Right lung (tissue), 5 donors: ENCODE measurements around the gene MSI2. TPM values are rescaled to one million over a fixed set of nuclear protein-coding genes. Genes with fewer than 3 reads are reported as not detected.

Source experiments
- DNase-seq, 2 donors: peaks; one replicate each; pipeline ENCODE4 v3.0.0-alpha.2; 2013
- polyA plus RNA-seq, 5 donors: library from polyadenylated mRNA; unstranded; fragments of 120-200 nt; gene quantifications; one replicate each; pipeline versions ENCODE4 v1.2.1 to v1.2.3, GENCODE V29; 2013; ENCODE audit warnings: inconsistent platforms in 1 of 5, low replicate concordance in 1 of 5; ENCODE audit not compliant: insufficient read length in 5 of 5, insufficient read depth in 1 of 5

MSI2 gene
- polyA plus RNA-seq, 5 donors = 35.4 to 48.9 (median 47.6) TPM

DNA sequence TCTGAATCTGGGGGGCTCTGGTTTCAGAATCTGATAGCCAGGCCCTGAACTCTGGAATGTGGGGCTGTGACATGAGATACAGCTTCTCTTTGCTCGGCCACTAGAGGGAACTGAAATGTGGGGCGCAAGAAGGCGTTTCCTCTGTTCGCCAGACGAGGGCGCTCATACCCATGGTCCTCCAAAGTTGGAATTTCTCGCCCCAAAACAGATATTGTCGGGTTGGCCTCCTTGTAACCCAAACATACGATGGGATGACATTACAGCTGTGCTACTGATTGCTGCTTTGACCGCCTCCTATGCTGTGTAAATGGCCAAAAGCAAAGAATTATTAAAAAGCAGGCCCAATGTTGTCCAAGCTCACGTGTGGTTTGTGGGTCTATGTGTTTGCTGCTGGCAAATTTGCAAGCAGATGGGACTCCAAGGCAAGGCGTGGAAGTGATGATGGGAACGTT, 13.1 kb upstream of the MSI2 start:
- no peak for DNase-seq

DNA sequence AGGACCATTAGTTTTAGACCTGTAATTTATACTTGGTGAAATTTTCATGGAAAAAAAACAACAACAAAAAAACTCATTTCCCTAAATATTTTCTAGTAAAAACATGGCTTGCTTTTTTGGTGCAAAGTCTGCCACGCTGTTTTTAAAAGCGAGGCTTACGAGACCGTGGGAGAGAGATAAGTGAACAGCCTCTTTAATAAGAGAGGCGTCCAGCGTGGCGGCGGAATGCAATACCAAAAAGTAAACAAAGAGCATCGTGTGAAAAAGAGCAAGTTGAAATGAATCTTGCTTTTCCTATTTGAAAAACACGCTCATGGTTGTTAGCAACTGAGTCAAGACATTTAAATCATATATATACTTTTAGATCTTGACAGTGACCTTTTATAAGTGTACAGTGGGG, 10.5 kb upstream of the MSI2 start:
- no peak for DNase-seq

GRCh38 chr17:57246257-57246656, 10.1 kb upstream of the MSI2 start:
- no peak for DNase-seq

GRCh38 chr17:57247261-57247660, 9.1 kb upstream of the MSI2 start:
- no peak for DNase-seq

GRCh38 chr17:57247913-57248312, 8.4 kb upstream of the MSI2 start:
- no peak for DNase-seq

- DNase-seq = no peak
These were observed 6.8 kb upstream of the MSI2 start for GRCh38 chr17:57249520-57249919.

DNA sequence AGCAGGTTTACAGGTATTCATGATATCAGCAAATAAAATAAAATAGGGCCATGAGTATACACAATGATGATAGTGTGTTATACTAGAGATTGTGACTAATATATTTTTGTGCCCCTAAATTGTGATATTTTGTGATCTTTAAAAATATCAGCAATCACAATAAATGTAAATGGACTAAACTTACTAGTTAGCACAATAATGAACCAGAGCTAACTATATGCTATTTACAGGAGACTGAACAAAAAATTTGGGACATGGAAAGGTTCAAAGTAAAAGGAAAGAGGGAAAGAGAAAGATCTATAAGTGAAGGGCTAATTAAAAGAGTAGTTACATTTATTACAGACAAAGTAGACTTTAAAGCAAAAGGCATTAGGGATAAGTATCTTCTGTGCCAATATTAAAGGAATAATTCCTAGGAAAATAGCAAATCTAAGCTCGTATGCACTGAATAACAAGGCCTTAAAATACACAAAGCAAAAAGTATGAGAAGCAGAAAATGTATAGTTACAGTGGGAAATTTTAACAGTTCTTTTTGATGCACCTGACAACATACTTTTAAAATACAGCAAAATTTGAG, 5.0 kb upstream of the MSI2 start:
- no peak for DNase-seq

- no peak for DNase-seq
These were observed 2.8 kb upstream of the MSI2 start for GRCh38 chr17:57253362-57254065.

DNA sequence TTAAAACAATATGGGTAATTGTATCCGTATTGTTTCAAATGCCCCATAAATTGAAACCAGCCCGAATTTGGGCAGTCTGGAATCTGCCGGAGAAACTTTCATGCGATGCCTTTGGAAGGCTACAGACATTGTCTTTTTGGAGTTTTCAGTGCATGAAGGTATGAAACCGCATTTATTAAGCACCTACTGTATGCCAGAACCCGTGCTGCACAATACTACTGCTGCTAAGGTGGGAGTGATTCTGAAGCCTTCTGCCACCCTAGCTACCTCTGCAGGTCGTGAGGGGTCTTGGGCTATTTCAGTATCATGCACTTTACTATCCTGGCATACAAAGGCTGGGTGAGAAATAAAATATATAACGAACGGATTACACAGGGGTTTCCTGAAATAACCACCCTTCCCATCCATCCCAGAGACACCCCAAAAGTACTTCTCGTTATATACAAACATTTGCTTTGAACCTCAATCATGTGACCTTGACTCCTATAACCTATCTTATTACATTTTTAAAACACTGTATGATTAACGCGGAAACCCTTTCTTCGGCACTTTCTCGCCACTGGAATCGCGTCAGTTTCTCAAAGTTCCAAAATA, 1.0 kb upstream of the MSI2 start:
- no peak for DNase-seq

DNA sequence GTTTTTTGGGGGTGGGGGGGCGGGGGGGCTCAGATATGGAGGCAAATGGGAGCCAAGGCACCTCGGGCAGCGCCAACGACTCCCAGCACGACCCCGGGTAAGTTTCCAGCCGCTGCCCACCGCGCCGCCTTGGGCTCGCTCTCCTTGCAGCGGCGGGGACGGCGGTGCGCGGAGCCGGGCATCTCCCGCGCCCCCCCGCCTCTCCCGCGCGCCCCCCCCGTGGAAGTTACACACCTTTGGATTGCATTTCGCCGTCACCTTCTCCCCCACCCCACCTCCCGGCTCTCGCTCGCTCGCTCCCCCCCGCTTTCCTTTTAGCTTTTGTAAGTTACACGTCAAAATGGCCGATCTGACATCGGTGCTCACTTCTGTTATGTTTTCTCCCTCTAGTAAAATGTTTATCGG, 387 bp downstream of the MSI2 start:
- DNase-seq = peak in 1 of 2 donors; percentile 29

GRCh38 chr17:57257195-57257894, 1.0 kb downstream of the MSI2 start:
- peak in 1 of 2 donors; percentile 15 for DNase-seq

DNA sequence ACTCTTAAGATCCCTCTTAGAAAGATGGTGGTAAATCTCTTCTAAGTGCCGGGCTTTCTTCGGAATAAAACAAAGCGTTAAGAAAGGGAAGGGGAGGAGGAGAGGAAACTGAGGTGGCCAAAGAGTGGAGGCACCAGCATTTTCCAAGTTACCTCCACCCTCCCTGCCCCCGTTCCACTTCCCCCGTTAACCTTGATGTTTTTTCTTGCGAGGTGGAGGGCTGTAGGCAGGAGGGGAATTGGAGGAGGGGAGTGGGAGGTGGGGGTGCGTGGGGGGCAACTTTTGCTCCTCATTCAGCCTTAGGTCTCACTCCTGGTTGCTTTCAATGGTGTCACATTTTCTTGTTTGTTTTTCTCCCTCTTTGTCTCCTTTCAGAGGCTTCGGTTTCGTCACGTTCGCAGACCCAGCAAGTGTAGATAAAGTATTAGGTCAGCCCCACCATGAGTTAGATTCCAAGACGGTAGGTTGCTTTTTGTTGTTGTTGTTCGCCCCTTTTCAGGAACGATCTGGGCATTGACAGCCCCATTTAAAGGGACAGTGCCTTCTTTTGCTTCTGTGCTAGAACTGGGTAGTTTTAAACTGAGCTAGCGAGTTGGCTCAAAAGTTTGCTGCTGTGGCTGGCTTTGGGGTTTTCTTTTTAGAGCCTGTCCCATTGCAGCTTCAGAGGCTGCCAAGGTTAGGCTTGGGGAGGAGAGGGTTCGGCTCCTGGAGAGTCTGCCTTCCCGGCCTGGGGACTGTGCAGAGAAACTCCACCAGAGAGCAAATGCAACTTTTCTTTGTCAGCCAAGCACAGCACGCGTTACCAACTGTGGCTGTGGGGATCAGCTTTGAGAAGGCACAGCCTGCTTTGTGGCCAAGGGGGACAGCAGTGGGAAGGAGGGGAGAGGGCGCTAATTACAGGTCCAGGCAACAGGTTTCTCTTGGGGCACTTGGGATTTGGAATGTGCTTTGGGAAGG, 1.9 kb downstream of the MSI2 start:
- peak in 1 of 2 donors; percentile 11 for DNase-seq

DNA sequence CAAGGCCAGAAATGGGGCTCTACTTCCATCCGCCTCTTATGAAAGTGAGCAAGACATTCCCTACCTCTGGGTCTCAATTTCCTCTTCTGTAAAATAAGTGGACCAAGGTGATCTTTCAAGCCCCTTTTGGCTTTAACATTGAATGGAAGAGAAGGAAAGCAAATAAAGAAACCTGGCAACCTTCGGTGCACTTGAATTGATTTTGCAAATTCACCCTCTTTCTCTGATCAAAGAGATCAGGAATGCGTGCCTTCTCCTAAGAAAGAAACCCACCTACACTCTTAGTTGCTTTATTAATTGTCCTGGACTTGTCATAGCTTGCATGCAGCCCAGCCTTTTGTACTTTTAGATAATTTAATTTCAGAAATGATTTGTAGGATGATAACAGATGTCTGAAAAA, 3.0 kb downstream of the MSI2 start:
- DNase-seq = no peak

DNA sequence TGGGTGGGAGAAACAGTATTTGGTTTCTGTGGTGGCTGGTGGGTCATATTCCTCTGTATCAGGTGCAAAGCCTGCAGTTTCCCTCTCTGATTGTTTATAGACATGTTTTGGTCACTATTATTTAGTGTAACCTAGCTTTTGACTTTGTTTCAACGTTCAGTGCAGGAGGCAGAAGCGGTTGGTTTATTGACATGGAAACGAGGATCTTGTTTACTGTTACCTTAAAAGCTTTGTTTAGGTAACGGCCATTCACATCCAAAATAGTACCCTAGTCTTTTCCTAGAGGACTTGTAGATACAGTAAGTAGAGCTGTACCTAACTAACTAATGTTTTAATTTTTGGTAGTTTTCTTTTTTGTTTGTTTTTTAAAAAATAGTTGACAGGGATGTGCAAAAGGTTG, 3.5 kb downstream of the MSI2 start:
- DNase-seq = no peak

DNA sequence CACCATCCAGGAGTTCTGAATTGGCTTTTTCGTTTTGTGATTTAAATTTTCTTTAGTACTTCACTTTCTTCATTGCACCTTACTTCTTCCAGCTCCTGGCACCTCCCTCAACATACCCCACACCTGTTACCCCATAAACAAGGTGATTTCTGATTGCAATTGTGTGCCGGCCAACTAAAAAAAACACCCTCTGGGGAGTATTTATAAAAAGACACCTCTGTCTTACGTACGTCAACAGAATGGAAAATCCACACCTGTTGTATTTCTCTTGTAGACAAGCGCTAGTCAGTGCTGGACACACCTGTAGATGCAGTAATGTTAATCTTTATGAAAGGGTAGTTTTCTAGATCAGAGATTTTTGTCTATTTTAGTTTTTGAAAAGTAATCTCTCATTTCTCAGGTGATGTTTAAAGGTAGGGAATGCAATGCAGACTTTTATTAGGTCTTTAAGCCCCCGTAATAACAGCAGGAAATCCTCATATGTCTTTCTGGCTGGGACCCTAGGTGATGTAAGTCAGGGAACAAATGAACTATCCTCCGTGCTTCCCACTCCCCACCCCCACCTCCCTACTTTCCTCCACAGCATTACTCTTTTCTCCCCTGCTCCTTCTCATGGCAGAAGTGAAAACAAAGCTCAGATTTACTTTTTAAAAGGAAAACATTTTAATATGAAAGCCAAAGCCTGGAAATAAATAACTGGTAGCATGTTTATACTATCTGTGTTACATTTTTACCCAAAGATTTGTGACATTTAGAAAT, 4.2 kb downstream of the MSI2 start:
- no peak for DNase-seq

- DNase-seq = no peak
These were observed 4.8 kb downstream of the MSI2 start for GRCh38 chr17:57261084-57261461.

- no peak for DNase-seq
These were observed 6.2 kb downstream of the MSI2 start for GRCh38 chr17:57262557-57262956.

DNA sequence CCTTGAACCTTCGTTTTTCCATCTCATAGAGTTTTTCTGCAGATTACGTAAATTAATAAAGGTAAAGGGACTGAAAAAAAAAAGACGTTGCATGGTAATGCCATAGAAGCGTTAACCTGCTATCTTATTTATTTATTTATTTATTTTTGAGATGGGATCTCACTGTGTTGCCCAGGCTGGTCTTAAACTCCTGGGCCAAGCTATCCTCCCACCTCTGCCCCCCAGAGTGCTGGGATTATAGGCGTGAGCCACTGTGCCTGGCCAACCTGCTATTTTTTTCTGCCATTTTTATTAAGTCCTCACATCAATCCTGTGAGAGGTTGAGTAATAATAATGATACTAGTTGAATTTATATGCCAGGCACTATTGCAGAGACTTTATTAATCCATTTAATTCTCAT, 7.9 kb downstream of the MSI2 start:
- no peak for DNase-seq

DNA sequence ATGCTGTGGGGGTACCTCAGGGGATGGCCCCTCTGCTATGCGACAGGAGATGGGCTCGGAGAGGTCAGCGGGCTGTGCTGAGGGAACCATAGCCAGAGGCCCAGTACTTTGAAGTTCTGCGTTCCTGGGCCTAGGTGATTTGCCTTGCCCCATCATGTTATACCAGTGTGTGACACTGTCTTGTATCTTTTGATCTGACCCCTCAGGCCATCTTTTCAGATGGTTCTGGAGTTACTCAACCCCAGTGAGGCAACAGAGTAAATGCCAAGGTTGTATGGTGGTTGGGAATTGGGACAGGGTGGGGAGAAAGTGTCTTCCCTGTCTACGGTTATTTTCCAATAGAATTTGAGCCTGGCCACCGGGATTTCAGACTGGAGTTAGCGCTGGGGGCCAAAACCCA, 8.5 kb downstream of the MSI2 start:
- no peak for DNase-seq

DNA sequence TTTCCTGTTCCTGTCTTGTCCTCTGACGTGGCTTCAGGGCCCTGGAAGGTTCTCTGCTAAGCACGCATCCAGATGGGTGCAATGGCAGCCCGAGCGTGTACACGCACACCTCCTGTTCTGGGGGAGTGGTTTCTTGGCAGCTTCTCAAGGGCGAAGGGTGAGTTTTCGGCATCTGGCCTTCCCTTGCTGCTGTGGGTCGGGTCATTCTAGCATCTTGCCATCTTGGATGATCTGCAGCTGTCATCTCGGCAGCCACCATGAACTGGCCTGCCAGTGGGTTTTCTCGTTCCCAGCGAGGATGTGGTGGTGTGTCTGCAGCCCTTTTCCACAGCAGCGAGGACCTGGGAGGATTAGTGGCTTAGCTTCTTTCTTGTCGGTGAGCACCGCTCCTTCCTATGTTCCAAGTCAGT, 10.6 kb downstream of the MSI2 start:
- no peak for DNase-seq

GRCh38 chr17:57268181-57268580, 11.9 kb downstream of the MSI2 start:
- DNase-seq = no peak
